Measurements from ENCODE around the gene UBXN4. TPM values are rescaled to one million over a fixed set of nuclear protein-coding genes. Genes with fewer than 3 reads are reported as not detected.

UBXN4 gene
- total RNA-seq (2022; extraction: Qiagen RNA extraction; ENCODE audit: low read depth) = 36.9 to 50.6 TPM (median 45.2 TPM) in 5 replicates

GRCh38 chr2:135741395-135742324, at the start of gene UBXN4:
Gene UBXN4, plus strand, starts transcription at chr2:135741855. Its CDS starts 75 bp downstream, at chr2:135741930.

Other genes starting within 250 kb of the UBXN4 start
- 5.4 to 8.6 TPM (median 6.8 TPM) in 5 replicates for gene ZRANB3, start 210.6 kb upstream of the UBXN4 start, total RNA-seq (2022; extraction: Qiagen RNA extraction; ENCODE audit: low read depth)
- 20.9 to 30.1 TPM (median 28.4 TPM) in 5 replicates for gene R3HDM1, start 210.4 kb upstream of the UBXN4 start, total RNA-seq (2022; extraction: Qiagen RNA extraction; ENCODE audit: low read depth)
- gene LCT, start 95.3 kb downstream of the UBXN4 start, total RNA-seq (2022; extraction: Qiagen RNA extraction; ENCODE audit: low read depth) = 0.02 to 0.06 TPM (median 0.02 TPM) in 5 replicates
- gene MCM6, start 134.6 kb downstream of the UBXN4 start, total RNA-seq (2022; extraction: Qiagen RNA extraction; ENCODE audit: low read depth) = 50.5 to 57.0 TPM (median 56.0 TPM) in 5 replicates
- gene DARS1, start 243.8 kb downstream of the UBXN4 start, total RNA-seq (2022; extraction: Qiagen RNA extraction; ENCODE audit: low read depth) = 56.2 to 69.0 TPM (median 59.6 TPM) in 5 replicates